K562 treated with DMSO at 1 percent for 48 hours (cell line): ENCODE measurements around the gene FASTK. TPM values are rescaled to one million over a fixed set of nuclear protein-coding genes. Genes with fewer than 3 reads are reported as not detected.

ENCODE experiments used
- total RNA-seq: library from RNA; unstranded; fragments of 300-600 nt; gene quantifications from 2 replicates; pipeline ENCODE4 v1.2.3, GENCODE V29; 2022; ENCODE audit warnings: low replicate concordance; ENCODE audit errors: extremely low read depth

Gene FASTK
- not detected in 2 replicates for total RNA-seq

GRCh38 chr7:151080522-151081169, at the start of gene FASTK:
Gene FASTK, minus strand, starts transcription at chr7:151080809. Its CDS starts 43 bp downstream, at chr7:151080766.

GRCh38 chr7:151085691-151086620, 5.3 kb upstream of the FASTK start, which contains the start of gene AGAP3:
Gene AGAP3, plus strand, starts transcription at chr7:151086475. Its CDS starts 267 bp downstream, at chr7:151086742.

GRCh38 chr7:151083071-151083823, 2.6 kb upstream of the FASTK start, which contains the start of gene TMUB1:
Gene TMUB1, minus strand, starts transcription at chr7:151083493. Its CDS starts 930 bp downstream, at chr7:151082563.

GRCh38 chr7:151059367-151060112, 21.1 kb downstream of the FASTK start, which contains the start of gene SLC4A2:
Gene SLC4A2, plus strand, starts transcription at chr7:151059589. Its CDS starts 2,399 bp downstream, at chr7:151061988.

GRCh38 chr7:151057506-151057988, 23.1 kb downstream of the FASTK start, which contains the start of gene CDK5:
Gene CDK5, minus strand, starts transcription at chr7:151057897. Its CDS starts 49 bp downstream, at chr7:151057848.

GRCh38 chr7:151047976-151048815, 32.4 kb downstream of the FASTK start, which contains the start of gene ASIC3:
Gene ASIC3, plus strand, starts transcription at chr7:151048531. Its CDS starts 355 bp downstream, at chr7:151048886.

GRCh38 chr7:151028131-151028947, 52.3 kb downstream of the FASTK start, which contains the start of gene ABCB8:
Gene ABCB8, plus strand, starts transcription at chr7:151028450. Its CDS starts 66 bp downstream, at chr7:151028516.

Other genes with a start within 250 kb of the FASTK start
- not detected in 2 replicates for gene AOC1, start 228.3 kb downstream of the FASTK start, total RNA-seq
- not detected in 2 replicates for gene KCNH2, start 102.5 kb downstream of the FASTK start, total RNA-seq
- gene NOS3, start 89.8 kb downstream of the FASTK start, total RNA-seq, result not detected in 2 replicates
- not detected in 2 replicates for gene ATG9B, start 56.3 kb downstream of the FASTK start, total RNA-seq
- gene ABCB8, start 52.4 kb downstream of the FASTK start, total RNA-seq, result not detected in 2 replicates
- not detected in 2 replicates for gene ASIC3, start 32.3 kb downstream of the FASTK start, total RNA-seq
- not detected in 2 replicates for gene CDK5, start 22.9 kb downstream of the FASTK start, total RNA-seq
- 232 TPM in 1 of 2 replicates, not detected in the other for gene SLC4A2, start 21.2 kb downstream of the FASTK start, total RNA-seq
- gene TMUB1, start 2.7 kb upstream of the FASTK start, total RNA-seq, result not detected in 2 replicates
- gene AGAP3, start 5.7 kb upstream of the FASTK start, total RNA-seq, result not detected in 2 replicates
- gene GBX1, start 86.9 kb upstream of the FASTK start, total RNA-seq, result not detected in 2 replicates
- gene ASB10, start 106.4 kb upstream of the FASTK start, total RNA-seq, result not detected in 2 replicates
- not detected in 2 replicates for gene H2BK1, start 129.7 kb upstream of the FASTK start, total RNA-seq
- gene ABCF2, start 146.4 kb upstream of the FASTK start, total RNA-seq, result not detected in 2 replicates
- not detected in 2 replicates for gene CHPF2, start 151.7 kb upstream of the FASTK start, total RNA-seq
- gene SMARCD3, start 167.9 kb upstream of the FASTK start, total RNA-seq, result not detected in 2 replicates